ENCODE measurements around the gene PLD2. TPM values are rescaled to one million over a fixed set of nuclear protein-coding genes. Genes with fewer than 3 reads are reported as not detected.

Gene PLD2
- total RNA-seq, 2 experiments from 2014 or later, result 6.2 to 6.8 TPM

GRCh38 chr17:4833178-4833940 lies 26.4 kb downstream of the PLD2 start, which contains the start of gene MINK1:
MINK1 (plus strand) TSS chr17:4833340; CDS start chr17:4833584, 244 bp downstream.
- peak within 1 kb of the TSS; percentile 93 for H3K27ac Mint-ChIP-seq

DNA sequence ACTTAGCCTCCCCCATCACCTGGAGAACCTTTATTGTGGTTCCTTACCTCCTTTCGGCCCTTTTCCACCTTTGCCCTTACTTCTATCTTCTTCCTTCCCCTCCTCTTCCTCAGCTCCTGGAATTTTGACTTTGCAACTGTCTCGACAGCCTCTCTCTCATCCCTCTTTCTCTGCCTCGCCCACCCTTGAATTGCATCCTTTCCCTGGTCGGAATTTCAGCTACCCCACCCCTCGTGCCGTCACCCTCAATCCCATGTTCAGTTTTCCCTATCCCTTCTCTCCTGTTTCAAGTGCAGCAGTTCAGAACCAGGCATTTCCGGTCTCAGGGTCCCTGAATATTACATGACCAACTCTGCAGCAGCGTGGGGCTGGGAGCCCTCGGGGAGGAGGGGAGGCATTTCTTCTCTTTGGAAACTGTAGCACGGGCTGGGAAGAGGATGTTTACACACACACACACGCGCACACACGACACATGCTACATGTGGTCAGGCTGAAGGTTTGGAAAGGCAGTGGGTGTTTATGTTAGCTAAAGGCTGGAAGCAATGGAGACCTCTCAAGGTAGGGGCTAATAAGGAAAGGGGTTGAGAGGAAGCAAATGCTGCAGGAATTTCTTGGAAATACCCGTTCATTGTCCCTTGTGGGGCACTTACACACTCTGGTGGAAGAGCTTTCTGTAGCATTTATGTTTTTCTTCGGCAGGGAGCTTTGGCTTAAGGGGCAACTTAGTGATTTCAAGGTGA lies 27.2 kb downstream of the PLD2 start:
- Mint-ChIP-seq H3K27me3 (no peaks in the 10 kb centered on the region), H3K9me3 (no peaks in the 10 kb centered on the region), H3K4me3 (peak overlapping the region; percentile 82), H3K36me3 (ENCODE audit: low read depth) (peaks cover 2% of the 10 kb centered on the region), H3K4me1 (ENCODE audit: low read depth) (peaks cover 18% of the 10 kb centered on the region), H3K27ac (peak overlapping the region; percentile 82)
- intact Hi-C loops (cut with micrococcal nuclease), result no loop called here
- POLR2A ChIA-PET, result interaction anchor here (0.7 to 1.9 kb wide), 2 partner anchors 44 to 66 kb away, joined by 4 to 8 read pairs; partner anchors contain the start of gene GLTPD2
- ATAC-seq (no peak), DNase-seq (peak; percentile 20)
- CTCF ChIA-PET, result interaction anchor here (1.1 kb wide), 1 partner anchor 11 kb away, joined by 3 read pairs; no protein-coding TSS in a partner anchor
- no peak for TF ChIP-seq CTCF (IDR thresholded peaks at IDR 0.05)

More at GRCh38 chr17:4833178-4833940, 26.4 kb downstream of the PLD2 start, which contains the start of gene MINK1:
- no peaks in the 10 kb centered on the region for H3K27me3 Mint-ChIP-seq
- intact Hi-C loops (cut with micrococcal nuclease), result no loop called here
- ATAC-seq (peak; percentile 97), DNase-seq (peak; percentile 85)
- no peak for TF ChIP-seq CTCF (IDR thresholded peaks at IDR 0.05)
- ChIA-PET CTCF (interaction anchor here (1.1 kb wide), 1 partner anchor 10 kb away, joined by 3 read pairs; no protein-coding TSS in a partner anchor), POLR2A (interaction anchor here (0.7 to 1.9 kb wide), 2 partner anchors 44 to 67 kb away, joined by 4 to 8 read pairs; partner anchors contain the start of gene GLTPD2)
- no peaks in the 10 kb centered on the region for H3K9me3 Mint-ChIP-seq
- H3K36me3 Mint-ChIP-seq (ENCODE audit: low read depth), result peaks cover 2% of the 10 kb centered on the region
- peak within 1 kb of the TSS; percentile 86 for H3K4me3 Mint-ChIP-seq
- peaks cover 17% of the 10 kb centered on the region for H3K4me1 Mint-ChIP-seq (ENCODE audit: low read depth)

- POLR2A ChIA-PET, result interaction anchor here (1.9 kb wide), 1 partner anchor 45 kb away, joined by 8 read pairs; the partner anchor contains the start of gene GLTPD2
These were observed 27.7 kb downstream of the PLD2 start for GRCh38 chr17:4834681-4835020.

GRCh38 chr17:4836221-4836620 lies 29.3 kb downstream of the PLD2 start:
- DNase-seq, result no peak
- Mint-ChIP-seq H3K9me3 (no peaks in the 10 kb centered on the region), H3K36me3 (ENCODE audit: low read depth) (peaks cover 2% of the 10 kb centered on the region), H3K27ac (no peak overlapping the region), H3K4me1 (ENCODE audit: low read depth) (peaks cover 39% of the 10 kb centered on the region), H3K27me3 (no peaks in the 10 kb centered on the region), H3K4me3 (no peak overlapping the region)
- no peak for TF ChIP-seq CTCF (IDR thresholded peaks at IDR 0.05)
- ChIA-PET CTCF (interaction anchor here (1.5 kb wide), 1 partner anchor 47 kb away, joined by 4 read pairs; no protein-coding TSS in a partner anchor), POLR2A (interaction anchor here (1.3 kb wide), 1 partner anchor 46 kb away, joined by 4 read pairs; no protein-coding TSS in a partner anchor)
- intact Hi-C loops (cut with micrococcal nuclease), result no loop called here
- no peak for ATAC-seq

More at GRCh38 chr17:4834681-4835020, 27.7 kb downstream of the PLD2 start:
- Mint-ChIP-seq H3K27me3 (no peaks in the 10 kb centered on the region), H3K4me3 (peak overlapping the region; percentile 82), H3K4me1 (ENCODE audit: low read depth) (peaks cover 23% of the 10 kb centered on the region), H3K27ac (peak overlapping the region; percentile 13), H3K9me3 (no peaks in the 10 kb centered on the region), H3K36me3 (ENCODE audit: low read depth) (peaks cover 2% of the 10 kb centered on the region)
- CTCF ChIA-PET, result no interaction called here
- ATAC-seq (no peak), DNase-seq (no peak)
- intact Hi-C loops (cut with micrococcal nuclease), result no loop called here
- TF ChIP-seq CTCF (IDR thresholded peaks at IDR 0.05), result no peak
